HG02885 (cell line): ENCODE measurements around the gene CCR3.

Experiments used
- ATAC-seq: cut with Tn5 transposase; IDR thresholded peaks from one replicate; pipeline ENCODE4 v1.9.1; 2021; ENCODE audit warnings: mild to moderate bottlenecking; ENCODE audit not compliant: unreplicated experiment, poor library complexity

Gene CCR3

GRCh38 chr3:46269556-46269955 is 27.3 kb downstream of the CCR3 start:
- ATAC-seq: no peak

GRCh38 chr3:46270474-46270873 is 28.2 kb downstream of the CCR3 start:
- ATAC-seq: no peak

GRCh38 chr3:46271209-46271745 is 29.0 kb downstream of the CCR3 start:
- no peak for ATAC-seq

- ATAC-seq: no peak
These were observed 29.8 kb downstream of the CCR3 start for GRCh38 chr3:46272028-46272451.

GRCh38 chr3:46276497-46277099 is 34.3 kb downstream of the CCR3 start:
- ATAC-seq: no peak

GRCh38 chr3:46277476-46277875 is 35.2 kb downstream of the CCR3 start:
- no peak for ATAC-seq

GRCh38 chr3:46278816-46279672 is 36.8 kb downstream of the CCR3 start:
- ATAC-seq: no peak

- no peak for ATAC-seq
These were observed 38.0 kb downstream of the CCR3 start for GRCh38 chr3:46280105-46280797.

GRCh38 chr3:46281551-46281950 is 39.3 kb downstream of the CCR3 start:
- ATAC-seq: no peak

GRCh38 chr3:46282041-46282440 is 39.8 kb downstream of the CCR3 start:
- ATAC-seq: no peak

- no peak for ATAC-seq
These were observed 40.4 kb downstream of the CCR3 start for GRCh38 chr3:46282696-46283095.

- ATAC-seq: no peak
These were observed 41.7 kb downstream of the CCR3 start for GRCh38 chr3:46283881-46284450.

- ATAC-seq: no peak
These were observed 42.9 kb downstream of the CCR3 start for GRCh38 chr3:46284981-46285683.

- no peak for ATAC-seq
These were observed 43.8 kb downstream of the CCR3 start for GRCh38 chr3:46285931-46286619.

GRCh38 chr3:46286947-46287565 is 44.8 kb downstream of the CCR3 start:
- no peak for ATAC-seq

GRCh38 chr3:46289551-46289950 is 47.3 kb downstream of the CCR3 start:
- no peak for ATAC-seq

GRCh38 chr3:46289966-46290365 is 47.7 kb downstream of the CCR3 start:
- ATAC-seq: no peak

GRCh38 chr3:46291046-46291445 is 48.8 kb downstream of the CCR3 start:
- no peak for ATAC-seq
